Thoracic aorta (tissue), 2 donors: Measurements from ENCODE around the gene GID4. TPM values are rescaled to one million over a fixed set of nuclear protein-coding genes. Genes with fewer than 3 reads are reported as not detected.
A peak's percentile ranks its signal among the peaks of the same experiment; 100 is the strongest.

ENCODE experiments used
- ATAC-seq: fragments of 150-250 bp; one replicate; pipeline ENCODE4 v1.8.0; 2017; ENCODE audit warnings: low read depth; ENCODE audit not compliant: insufficient number of reproducible peaks, low FRiP score
- DNase-seq: peaks from one replicate; pipeline ENCODE4 v3.0.0-alpha.2; 2020; ENCODE audit warnings: low spot score
- H3K27ac ChIP-seq, 2 donors: fragments of 200-600 bp; sonication (generic); 1 replicate in 1 of 2; 2 replicates in 1 of 2; pipeline ENCODE4 v1.5.1; 2016; ENCODE audit warnings: mild to moderate bottlenecking in 2 of 2, moderate library complexity in 2 of 2
- H3K27me3 ChIP-seq: fragments of 200-600 bp; sonication (generic); replicated peaks from 2 replicates; pipeline ENCODE4 v1.6.0; 2016; ENCODE audit warnings: mild to moderate bottlenecking; ENCODE audit not compliant: insufficient read depth
- H3K36me3 ChIP-seq: fragments of 200-600 bp; sonication (generic); one replicate; pipeline ENCODE4 v1.5.1; 2016
- H3K4me1 ChIP-seq, 2 donors: fragments of 200-600 bp; sonication (generic); 1 replicate in 1 of 2; 2 replicates in 1 of 2; pipeline versions ENCODE4 v1.5.1 to v1.6.0; 2016; ENCODE audit warnings: low read depth in 2 of 2, mild to moderate bottlenecking in 1 of 2; ENCODE audit not compliant: control insufficient read depth in 1 of 2
- H3K4me3 ChIP-seq: fragments of 200-600 bp; sonication (generic); 2 replicates; pipeline ENCODE4 v1.5.1; 2016; ENCODE audit warnings: mild to moderate bottlenecking
- H3K9me3 ChIP-seq: fragments of 200-600 bp; sonication (generic); 2 replicates; pipeline ENCODE4 v1.5.1; 2016
- CTCF ChIP-seq: fragments of 200-600 bp; sonication (generic); IDR thresholded peaks from one replicate; pipeline ENCODE4 v1.5.1; 2019; ENCODE audit warnings: antibody characterized with exemption
- total RNA-seq, 2 donors: library from RNA; depleted of rRNA; stranded (reverse); fragments of >200 nt; gene quantifications; one replicate each; pipeline versions ENCODE4 v1.1.0 to v1.2.3, GENCODE V29; 2016

Gene GID4
- total RNA-seq, 2 donors from 2014 or later, result 13.5 to 16.4 TPM

- H3K4me3 ChIP-seq, result peak overlapping the region; percentile 62
- no peak overlapping the region for H3K27ac ChIP-seq
These were observed 31.7 kb downstream of the GID4 start for GRCh38 chr17:18070861-18071340.

GRCh38 chr17:18071751-18072150, 32.5 kb downstream of the GID4 start:
- no peak for TF ChIP-seq CTCF
- ATAC-seq (no peak), DNase-seq (no peak)

More at GRCh38 chr17:18070861-18071340, 31.7 kb downstream of the GID4 start:
- ATAC-seq (no peak), DNase-seq (no peak)
- Histone ChIP-seq H3K9me3 (no peaks in the 10 kb centered on the region), H3K27me3 (no peaks in the 10 kb centered on the region), H3K36me3 (no peaks in the 10 kb centered on the region), H3K4me1 (peaks cover 3 to 12% of the 10 kb centered on the region in 2 donors)
- no peak for TF ChIP-seq CTCF

GRCh38 chr17:18074566-18075272, 35.5 kb downstream of the GID4 start:
- H3K4me3 ChIP-seq, result no peak overlapping the region
- no peak for TF ChIP-seq CTCF
- H3K4me1 ChIP-seq, result peaks cover 3 to 12% of the 10 kb centered on the region in 2 donors
- no peak for DNase-seq
- no peak overlapping the region for H3K27ac ChIP-seq
- no peaks in the 10 kb centered on the region for H3K9me3 ChIP-seq
- no peaks in the 10 kb centered on the region for H3K27me3 ChIP-seq
- no peaks in the 10 kb centered on the region for H3K36me3 ChIP-seq
- ATAC-seq, result no peak

More at GRCh38 chr17:18071751-18072150, 32.5 kb downstream of the GID4 start:
- no peaks in the 10 kb centered on the region for H3K27me3 ChIP-seq
- no peaks in the 10 kb centered on the region for H3K36me3 ChIP-seq
- H3K9me3 ChIP-seq, result no peaks in the 10 kb centered on the region
- H3K4me3 ChIP-seq, result no peak overlapping the region
- H3K4me1 ChIP-seq, result peaks cover 3 to 12% of the 10 kb centered on the region in 2 donors
- no peak overlapping the region for H3K27ac ChIP-seq

GRCh38 chr17:18076936-18077335, 37.7 kb downstream of the GID4 start:
- no peak overlapping the region for H3K27ac ChIP-seq
- DNase-seq (no peak), ATAC-seq (no peak)
- H3K4me3 ChIP-seq, result no peak overlapping the region
- H3K27me3 ChIP-seq, result no peaks in the 10 kb centered on the region
- no peaks in the 10 kb centered on the region for H3K4me1 ChIP-seq
- no peaks in the 10 kb centered on the region for H3K9me3 ChIP-seq
- no peaks in the 10 kb centered on the region for H3K36me3 ChIP-seq
- TF ChIP-seq CTCF, result no peak

GRCh38 chr17:18079543-18079942, 40.3 kb downstream of the GID4 start:
- no peaks in the 10 kb centered on the region for H3K36me3 ChIP-seq
- no peak overlapping the region for H3K27ac ChIP-seq
- TF ChIP-seq CTCF, result no peak
- no peaks in the 10 kb centered on the region for H3K9me3 ChIP-seq
- H3K27me3 ChIP-seq, result no peaks in the 10 kb centered on the region
- DNase-seq, result no peak
- H3K4me3 ChIP-seq, result no peak overlapping the region
- no peak for ATAC-seq
- no peaks in the 10 kb centered on the region for H3K4me1 ChIP-seq
